Activated CD8-positive, alpha-beta memory T cell treated with anti-CD3 and anti-CD28 coated beads, Interleukin-2, amount 50 U/mL, for 1 hour (primary cell): Measurements from ENCODE around the gene NUMA1.
A peak's percentile ranks its signal among the peaks of the same experiment; 100 is the strongest.

Experiments
- DNase-seq: peaks from one replicate; pipeline ENCODE4 v3.0.0-alpha.2; 2020; ENCODE audit errors: extremely low read depth

Gene NUMA1, protein sequence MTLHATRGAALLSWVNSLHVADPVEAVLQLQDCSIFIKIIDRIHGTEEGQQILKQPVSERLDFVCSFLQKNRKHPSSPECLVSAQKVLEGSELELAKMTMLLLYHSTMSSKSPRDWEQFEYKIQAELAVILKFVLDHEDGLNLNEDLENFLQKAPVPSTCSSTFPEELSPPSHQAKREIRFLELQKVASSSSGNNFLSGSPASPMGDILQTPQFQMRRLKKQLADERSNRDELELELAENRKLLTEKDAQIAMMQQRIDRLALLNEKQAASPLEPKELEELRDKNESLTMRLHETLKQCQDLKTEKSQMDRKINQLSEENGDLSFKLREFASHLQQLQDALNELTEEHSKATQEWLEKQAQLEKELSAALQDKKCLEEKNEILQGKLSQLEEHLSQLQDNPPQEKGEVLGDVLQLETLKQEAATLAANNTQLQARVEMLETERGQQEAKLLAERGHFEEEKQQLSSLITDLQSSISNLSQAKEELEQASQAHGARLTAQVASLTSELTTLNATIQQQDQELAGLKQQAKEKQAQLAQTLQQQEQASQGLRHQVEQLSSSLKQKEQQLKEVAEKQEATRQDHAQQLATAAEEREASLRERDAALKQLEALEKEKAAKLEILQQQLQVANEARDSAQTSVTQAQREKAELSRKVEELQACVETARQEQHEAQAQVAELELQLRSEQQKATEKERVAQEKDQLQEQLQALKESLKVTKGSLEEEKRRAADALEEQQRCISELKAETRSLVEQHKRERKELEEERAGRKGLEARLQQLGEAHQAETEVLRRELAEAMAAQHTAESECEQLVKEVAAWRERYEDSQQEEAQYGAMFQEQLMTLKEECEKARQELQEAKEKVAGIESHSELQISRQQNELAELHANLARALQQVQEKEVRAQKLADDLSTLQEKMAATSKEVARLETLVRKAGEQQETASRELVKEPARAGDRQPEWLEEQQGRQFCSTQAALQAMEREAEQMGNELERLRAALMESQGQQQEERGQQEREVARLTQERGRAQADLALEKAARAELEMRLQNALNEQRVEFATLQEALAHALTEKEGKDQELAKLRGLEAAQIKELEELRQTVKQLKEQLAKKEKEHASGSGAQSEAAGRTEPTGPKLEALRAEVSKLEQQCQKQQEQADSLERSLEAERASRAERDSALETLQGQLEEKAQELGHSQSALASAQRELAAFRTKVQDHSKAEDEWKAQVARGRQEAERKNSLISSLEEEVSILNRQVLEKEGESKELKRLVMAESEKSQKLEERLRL (N-terminal part only)

GRCh38 chr11:72080326-72081183 is at the start of gene NUMA1, which contains the start of gene LRRC51:
Gene NUMA1 (minus strand): TSS chr11:72080542. CDS start chr11:72035943, 44,599 bp downstream.
Gene LRRC51 (plus strand): TSS chr11:72080850. CDS start chr11:72089084, 8,234 bp downstream.
- DNase-seq: peak; percentile 98

DNA sequence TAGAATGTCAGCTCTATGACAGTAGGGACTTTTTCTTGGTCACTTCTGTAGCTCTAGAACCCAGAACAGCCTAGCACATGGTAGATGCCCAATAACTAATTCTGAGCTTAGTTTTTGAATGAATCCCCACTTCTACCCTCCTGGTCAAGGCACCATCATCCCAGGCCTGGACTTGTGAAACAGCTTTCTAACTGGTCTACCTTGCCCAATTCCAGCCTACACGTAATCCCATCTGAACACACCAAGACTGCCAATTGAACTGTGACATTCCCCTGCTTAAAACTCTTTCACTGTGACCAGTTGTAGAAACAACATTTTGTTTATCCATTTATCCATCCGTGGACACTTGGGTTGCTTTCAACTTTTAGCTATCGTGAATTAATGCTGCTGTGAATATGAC is 49.0 kb upstream of the NUMA1 start:
- DNase-seq: no peak

DNA sequence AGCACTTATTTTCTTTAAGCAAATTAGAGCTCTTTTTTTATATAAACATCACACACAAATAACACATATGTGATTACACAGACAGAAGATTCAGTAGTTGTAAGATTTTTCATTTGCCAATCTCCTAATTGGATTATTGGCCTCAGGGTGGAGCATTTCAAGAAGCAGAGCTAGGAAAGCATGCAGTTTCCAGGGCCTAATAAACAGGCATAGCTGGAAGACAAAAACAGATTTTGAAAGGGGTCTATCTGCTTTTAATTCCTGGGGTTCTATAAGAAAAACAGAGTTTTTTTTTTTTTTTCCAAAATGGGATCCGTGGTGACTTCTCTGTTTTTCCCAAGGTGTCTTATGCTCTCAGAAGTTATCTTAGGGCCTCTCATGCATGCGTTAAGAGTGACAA is 47.6 kb upstream of the NUMA1 start:
- no peak for DNase-seq

DNA sequence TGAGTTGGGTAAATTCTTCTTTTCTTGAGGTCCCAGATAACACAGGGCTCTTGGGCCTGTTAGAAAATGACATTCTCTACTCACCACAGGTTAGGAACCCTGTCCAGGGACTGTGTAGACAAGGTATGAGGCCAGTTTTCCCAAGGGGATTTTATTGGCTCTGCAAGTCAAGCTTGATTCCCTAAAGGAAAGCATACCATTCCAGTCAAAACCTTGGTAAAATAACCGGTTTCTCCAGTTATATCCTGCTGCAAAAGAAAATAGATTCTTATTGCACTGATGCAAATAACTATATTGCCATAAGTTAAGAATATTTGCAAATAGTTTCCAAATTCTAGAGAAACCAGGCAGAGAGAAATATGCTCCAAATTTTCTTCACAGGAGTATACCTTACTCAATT is 45.6 kb upstream of the NUMA1 start:
- DNase-seq: no peak

GRCh38 chr11:72124046-72124445 is 43.7 kb upstream of the NUMA1 start:
- no peak for DNase-seq

DNA sequence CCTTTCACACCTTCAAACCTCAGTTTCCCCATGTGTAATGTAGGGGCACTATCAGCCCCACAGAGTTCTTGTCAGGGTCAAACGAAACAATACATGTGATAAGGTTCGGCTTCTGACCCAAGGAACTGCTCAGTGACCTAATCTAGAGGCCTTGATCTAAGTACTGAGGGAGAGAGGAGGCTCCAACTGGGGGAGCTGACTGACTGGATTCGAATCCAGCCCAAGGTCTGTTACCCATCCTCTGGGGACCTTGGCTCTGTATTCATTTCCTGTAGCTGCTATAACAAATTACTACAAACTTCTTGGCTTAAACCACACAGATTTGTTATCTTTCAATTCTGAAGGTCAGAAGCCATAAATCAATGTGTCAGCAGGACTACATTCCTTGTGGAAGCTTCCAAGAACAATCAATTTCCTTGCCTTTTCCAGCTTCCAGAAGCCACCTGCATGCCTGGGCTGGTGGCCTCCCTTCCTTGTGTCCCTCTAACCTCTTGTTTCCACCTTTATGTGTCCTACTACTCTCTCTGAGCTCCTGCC is 42.8 kb upstream of the NUMA1 start:
- DNase-seq: no peak

- DNase-seq: no peak
These were observed 42.3 kb upstream of the NUMA1 start for GRCh38 chr11:72122607-72123006.

- no peak for DNase-seq
These were observed 40.6 kb upstream of the NUMA1 start for GRCh38 chr11:72120930-72121329.

DNA sequence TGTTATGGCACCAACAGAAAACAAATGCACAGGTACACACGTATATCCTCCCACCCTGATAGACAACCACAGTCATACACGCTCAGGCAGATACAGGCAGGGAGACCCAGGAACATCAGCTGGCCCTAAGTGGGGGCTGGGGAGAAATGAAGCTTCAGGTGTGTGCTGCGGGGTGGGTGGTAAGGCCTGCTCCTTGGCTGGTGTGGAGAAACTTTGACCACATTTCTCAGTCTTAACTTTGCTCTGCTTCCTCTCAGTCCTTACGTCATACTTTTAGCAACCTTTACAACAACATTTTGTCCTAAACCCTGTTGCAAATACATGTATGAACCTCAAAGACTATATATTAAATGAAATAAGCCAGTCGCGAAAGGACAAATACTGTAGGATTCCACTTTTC is 38.9 kb upstream of the NUMA1 start:
- DNase-seq: no peak

DNA sequence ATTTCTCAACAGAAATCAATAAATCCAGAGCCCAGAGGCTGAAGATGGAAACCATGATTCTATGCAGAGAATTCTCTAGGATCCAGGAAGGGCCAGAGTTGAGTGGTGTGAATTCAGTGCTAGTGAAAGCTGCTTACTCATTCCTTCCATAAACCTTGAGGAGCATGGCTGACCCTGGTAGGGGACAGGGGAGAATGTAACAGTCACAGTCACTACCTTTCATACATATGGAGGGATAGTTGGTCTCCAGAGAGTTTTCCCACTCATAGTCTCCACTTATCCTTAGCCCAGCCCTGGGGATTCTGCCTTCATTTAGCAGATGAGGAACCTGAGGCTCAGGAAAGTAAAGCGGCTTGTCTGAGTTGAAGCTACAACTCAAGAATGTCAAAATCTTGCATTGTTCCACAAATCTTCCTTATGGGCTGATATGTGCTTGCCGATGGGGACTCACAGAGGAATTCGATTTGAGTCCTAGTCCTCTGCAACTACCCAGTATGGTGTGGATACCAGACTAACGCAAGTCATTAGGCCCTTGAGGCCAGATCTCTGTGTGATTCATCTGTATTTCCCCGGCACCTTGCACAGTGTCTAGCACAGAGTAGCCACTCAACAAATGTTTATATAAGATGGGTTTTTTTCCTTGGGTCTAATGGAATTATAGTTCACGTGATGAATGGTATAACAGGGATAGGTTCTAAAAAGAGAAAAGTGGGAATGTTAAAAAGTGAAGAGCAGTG is 35.8 kb upstream of the NUMA1 start:
- DNase-seq: no peak

GRCh38 chr11:72114570-72114969 is 34.2 kb upstream of the NUMA1 start:
- DNase-seq: no peak

DNA sequence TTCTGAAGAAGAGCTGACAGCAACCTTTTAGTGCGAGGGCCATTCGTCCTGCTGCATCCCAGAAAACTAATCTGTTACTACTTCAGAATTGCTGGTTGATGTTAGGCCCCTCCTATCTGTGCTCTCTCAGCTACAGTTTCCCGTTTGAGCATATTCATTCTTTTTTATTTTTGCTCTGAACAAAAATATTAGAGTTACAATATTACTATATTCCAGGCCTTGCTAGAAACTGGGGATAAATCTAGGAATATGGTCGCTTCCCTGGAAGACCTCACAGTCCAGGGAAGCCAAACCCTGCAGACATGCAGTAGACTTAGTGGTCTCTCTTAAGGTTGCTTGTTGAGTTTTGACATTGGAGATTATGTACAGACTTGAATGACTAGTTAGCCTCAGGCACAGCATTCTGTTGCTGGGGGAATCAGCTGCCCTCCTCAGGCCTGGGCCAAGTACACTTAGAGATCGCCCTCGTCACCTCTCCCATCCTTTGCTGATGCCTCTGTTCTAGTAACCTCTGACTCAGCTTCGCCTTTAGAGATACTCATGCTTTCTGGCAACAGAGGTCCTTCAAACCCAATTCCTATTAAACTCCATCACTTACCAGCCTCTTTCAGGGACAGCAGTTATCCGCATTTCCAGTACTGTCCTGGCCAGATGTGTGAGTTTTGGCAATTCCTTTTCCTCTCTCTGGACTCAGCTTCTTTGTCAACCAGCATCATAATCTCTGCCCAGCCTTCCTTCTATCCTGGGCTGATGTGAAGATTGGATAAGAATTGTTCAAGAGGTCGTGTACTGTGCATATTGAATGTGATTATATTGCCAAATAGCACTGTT is 32.9 kb upstream of the NUMA1 start:
- DNase-seq: no peak

- peak; percentile 99 for DNase-seq
These were observed 32.0 kb upstream of the NUMA1 start, which contains the start of gene ANAPC15 for GRCh38 chr11:72112143-72112977. Gene ANAPC15 (minus strand): TSS chr11:72112695. CDS start chr11:72111276, 1,419 bp downstream.

- no peak for DNase-seq
These were observed 31.2 kb upstream of the NUMA1 start for GRCh38 chr11:72111300-72112142.

GRCh38 chr11:72105888-72106287 is 25.5 kb upstream of the NUMA1 start, which contains the start of gene TOMT:
Gene TOMT (plus strand): TSS chr11:72105924. CDS start chr11:72105952, 28 bp downstream.
- DNase-seq: no peak

- DNase-seq: no peak
These were observed 23.4 kb upstream of the NUMA1 start for GRCh38 chr11:72103754-72104167.
